GM19240 (cell line): ENCODE data around the gene CPED1.
"Not testable (repeated sequence)": the region's sequence is repeated elsewhere in the genome, so short reads cannot be mapped to it uniquely, and the experiment has no call there.

Experiments
- DNase-seq: peaks from one replicate; pipeline ENCODE4 v3.0.0; 2011; ENCODE audit warnings: low spot score; ENCODE audit not compliant: insufficient read length

CPED1 gene

DNA sequence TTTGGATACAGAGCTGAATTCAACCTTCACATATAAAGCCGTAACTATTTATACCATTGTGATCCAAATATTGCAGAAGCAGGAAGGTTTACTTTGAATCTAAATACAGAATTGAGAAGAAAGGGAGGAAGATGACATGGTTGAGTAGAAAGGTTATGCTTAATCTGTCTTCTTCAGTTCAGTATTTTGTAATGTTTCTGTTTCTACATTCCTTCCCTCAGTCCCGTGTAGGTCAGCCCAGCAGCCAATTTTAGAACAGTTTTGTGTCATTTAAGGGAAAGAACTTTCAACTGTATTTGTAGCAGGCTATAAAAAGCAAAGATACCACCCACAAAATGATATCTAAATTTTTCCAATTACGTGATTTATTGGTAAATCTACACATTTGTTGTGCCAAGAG lies 97.4 kb downstream of the CPED1 start:
- DNase-seq, result no peak

DNA sequence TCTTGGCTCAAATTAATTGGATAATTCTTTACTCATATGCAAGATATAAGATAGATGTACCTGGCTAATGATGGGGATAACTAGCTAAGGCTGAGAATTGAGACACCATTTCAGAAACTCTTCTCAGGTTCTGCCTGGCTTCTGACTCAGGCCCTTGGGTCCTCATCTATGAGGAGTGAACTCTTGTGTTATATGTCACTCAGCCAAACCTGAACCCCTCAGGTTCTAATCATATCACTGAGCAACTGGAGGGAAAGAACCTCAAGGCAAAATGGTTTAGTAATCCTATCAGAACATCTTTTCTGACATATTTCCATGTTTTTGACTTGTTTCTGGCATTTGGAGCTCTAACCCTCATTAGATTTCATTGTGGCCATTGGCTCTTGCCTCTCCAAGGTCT lies 100.4 kb downstream of the CPED1 start:
- DNase-seq, result no peak

DNA sequence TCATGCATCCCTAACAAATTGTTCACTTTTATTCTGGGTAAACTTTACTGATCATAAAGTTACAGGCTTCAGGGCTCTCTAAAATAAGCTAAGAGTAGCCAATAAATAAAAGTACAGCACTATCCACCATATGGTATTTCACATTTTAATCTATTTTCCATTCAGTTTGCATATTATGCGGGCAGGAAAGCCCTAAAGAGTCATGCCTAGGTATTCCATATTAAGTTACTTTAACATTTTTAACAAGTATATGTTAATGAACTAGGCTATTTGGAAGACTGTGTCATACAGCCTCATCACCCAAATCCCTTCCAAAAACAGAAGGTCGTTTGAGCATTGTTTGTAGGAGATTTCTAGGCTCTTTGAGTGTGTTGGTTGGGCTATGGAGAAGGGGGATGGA lies 106.3 kb downstream of the CPED1 start:
- no peak for DNase-seq

DNA sequence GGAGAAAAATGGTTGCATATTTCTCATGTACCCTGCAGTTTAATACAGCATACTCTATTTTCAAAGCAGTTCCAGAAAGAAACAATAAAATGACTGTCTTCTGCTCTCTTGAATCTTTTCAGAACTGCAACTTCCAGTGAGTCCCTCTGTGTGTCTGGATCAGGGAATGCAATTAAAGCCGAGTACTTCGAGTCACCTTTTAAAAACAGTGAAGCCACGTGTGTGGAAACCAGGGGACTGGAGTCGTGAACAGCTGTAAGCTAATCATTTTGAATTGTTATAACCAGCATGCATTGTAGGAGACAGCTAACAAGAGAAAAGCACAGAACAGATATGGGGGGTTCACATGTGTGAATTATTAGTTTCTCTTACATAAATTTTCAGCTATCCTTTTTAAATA lies 109.1 kb downstream of the CPED1 start:
- DNase-seq, result no peak

DNA sequence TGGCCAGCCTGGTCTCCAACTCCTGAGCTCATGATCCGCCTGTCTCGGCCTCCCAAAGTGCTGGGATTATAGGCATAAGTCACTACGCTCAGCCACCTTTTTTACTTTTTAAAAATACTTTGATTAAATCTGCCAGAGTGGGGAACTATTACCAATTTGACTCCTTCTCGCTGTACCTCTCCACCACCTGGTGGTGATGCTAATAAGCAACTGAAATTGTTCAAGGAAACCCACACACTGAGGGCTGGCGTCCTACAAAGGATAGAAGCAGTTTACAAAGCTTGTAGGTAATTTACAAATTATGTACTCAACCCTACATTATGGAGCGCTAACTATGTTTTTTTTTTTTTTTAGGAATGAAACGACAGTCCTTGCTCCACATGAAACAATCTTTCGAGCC lies 111.1 kb downstream of the CPED1 start:
- DNase-seq, result no peak

DNA sequence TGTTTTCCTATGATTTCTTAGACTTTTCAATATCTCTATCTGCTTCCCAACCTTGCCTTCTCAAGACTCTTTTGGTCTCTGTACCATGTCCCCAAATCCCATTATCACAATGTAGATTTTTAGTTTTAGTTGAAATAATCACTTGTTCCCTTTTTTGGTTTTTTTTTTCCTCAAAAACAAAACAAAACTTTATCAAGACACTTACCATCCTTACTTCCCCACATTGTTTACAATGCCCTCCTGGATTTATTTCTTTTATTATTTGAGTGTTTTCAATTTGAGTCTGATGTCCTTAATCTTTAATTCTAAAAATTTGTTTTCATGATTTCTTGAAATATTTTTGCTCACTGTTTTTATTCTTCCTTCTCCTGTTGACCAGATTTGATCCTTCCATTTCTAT lies 112.6 kb downstream of the CPED1 start:
- no peak for DNase-seq

DNA sequence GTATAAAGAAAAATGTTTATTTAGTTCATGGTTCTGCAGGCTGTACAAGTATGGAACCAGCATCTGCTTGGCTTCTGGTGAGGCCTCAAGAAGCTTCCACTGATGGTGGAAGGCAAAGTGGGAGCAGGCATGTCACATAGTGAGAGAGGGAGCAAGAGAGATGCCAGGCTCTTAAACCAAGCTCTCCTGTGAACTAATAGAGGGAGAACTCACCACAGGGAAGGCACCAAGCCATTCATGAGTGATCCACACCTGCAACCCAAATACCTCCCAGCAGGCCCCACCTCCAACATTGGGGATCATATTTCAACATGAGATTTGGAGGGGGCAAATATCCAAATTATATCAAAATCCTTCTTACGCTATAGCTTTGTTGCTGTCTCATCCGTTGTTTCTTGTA lies 113.1 kb downstream of the CPED1 start:
- DNase-seq, result no peak

DNA sequence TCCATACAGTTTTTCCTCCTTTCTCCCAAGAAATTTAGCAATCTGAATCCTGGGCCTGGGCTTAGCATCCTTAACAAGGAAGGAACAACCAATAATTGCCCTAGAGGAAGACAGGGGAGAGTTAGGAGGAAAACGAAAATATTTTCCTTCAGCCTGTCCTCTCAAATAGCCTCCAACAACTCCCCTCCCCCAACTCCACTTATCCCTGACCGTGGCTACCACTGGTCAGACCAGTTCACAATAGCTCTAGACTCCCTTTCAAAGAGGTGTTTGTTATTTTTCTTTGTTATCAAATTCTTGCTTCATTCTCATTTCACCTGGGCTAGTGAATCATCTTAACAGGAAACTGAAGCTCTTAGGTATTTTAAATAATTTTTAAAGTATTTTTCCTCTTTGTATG lies 114.1 kb downstream of the CPED1 start:
- no peak for DNase-seq

DNA sequence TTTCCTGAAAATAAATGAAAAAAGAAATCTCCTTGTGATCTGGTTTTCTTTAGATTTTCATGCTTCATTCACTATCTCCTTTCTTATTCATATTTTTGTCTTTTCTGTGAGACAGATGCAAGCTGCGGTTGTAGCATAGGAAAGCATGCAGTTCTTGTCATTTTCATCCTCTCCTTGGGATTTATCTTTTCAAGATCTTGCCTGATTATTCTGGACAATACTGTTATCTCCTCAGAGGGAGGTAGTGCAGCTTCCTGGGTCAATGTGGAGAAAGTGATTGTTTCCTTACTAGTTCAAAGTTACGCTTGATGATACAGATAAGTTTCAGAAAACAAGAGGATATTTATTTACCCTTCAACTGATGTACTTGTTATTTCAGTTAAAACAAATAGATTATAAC lies 114.6 kb downstream of the CPED1 start:
- DNase-seq, result no peak

DNA sequence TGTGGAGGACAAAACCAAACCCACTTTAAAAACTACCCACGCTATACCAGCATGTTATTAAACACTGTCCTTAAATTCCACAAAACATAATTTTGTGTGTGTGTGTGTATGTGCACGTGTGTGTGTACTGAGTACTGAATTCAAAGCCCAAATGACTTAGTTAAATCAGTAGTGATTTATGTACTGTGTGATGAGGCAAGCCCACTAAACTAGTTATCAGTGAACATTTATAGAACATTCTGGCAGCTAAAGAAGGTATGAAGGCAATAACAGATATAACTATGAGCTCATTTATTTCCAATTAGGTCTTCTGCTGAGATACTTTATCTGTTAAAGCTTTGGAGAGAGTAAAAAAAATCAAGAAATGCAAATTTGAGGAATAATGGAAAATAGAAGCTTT lies 115.1 kb downstream of the CPED1 start:
- no peak for DNase-seq

DNA sequence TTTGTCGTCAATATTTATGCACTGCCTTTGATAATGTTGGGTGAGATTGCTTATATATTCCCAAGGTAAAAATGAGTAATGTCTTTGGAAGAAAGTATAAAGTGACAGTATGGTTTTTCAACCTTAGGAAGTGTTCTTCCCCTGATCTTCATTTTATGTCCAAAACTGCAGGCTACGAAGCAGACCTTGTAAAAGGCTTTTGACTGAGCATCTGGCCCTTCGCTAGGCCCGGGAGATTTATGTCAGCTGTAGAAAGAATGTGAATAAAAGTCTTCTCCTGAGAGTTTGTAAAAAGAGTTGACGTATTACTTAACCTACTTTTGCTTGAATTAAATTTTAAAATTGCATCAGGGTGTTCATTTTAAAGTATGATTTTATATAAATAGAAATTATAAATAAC lies 116.8 kb downstream of the CPED1 start:
- no peak for DNase-seq

DNA sequence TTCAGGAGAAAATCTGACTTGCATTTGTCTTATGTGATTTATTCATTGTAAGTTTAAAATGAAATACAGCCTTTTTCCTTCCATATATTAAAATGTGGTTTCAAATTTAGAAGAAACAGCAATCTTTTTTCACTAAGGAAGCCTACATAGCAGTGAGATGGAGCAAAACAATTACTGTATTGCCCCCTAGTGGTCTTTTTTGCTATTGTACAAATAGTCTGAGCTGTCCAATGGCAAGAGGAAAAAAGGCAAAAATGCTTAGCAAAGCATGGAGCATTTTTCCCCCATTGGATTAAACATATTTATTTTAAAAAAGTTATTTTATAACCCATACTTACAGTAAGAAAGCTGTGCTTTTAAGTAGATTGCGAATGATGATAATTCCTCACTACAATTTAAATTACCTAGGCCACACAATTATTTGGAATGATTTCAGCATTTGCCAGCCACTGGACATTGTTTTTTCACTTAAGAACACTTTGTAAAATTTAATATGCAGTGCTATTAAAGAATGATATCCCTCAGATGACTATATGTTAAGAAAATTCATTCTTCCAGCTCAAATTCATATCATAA lies 119.5 kb downstream of the CPED1 start:
- DNase-seq, result peak; percentile 1

DNA sequence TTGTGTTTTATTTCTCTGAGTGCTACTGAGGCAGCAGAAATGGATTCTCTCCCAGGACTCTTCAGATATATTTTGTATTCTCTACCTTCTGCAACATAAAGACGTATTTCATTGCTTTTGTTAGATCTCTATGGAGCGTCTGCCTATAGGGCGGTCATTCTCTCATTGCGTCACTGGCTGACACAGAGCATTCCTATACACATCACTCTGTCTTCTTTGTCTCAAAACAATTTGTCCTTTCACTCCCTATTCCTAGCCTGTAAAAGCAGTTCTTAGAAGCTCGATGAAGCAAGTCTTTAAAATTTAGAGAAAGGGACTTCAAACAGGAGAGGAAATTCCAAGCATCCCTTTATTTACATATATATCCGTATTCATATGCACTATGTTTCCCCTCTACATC lies 120.6 kb downstream of the CPED1 start:
- DNase-seq, result no peak

DNA sequence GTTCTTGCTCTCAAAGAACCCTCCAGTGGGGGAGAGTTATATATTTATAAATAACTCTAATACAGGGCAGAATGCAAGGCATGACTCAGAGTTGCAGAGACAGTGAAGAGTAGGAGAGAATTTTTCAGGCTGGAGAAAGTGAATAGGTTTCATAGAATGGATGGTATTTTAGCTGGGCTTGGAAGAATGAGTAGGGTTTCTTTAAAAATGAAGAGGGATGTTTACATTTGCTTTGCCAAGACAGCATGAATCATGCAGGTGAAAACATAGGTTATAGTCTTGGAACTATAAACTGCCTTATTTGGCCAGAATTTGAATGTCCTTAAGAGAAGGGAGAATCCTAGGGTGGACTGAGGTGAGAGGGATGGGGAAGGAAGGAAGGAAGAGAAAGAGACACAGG lies 124.8 kb downstream of the CPED1 start:
- DNase-seq, result no peak

DNA sequence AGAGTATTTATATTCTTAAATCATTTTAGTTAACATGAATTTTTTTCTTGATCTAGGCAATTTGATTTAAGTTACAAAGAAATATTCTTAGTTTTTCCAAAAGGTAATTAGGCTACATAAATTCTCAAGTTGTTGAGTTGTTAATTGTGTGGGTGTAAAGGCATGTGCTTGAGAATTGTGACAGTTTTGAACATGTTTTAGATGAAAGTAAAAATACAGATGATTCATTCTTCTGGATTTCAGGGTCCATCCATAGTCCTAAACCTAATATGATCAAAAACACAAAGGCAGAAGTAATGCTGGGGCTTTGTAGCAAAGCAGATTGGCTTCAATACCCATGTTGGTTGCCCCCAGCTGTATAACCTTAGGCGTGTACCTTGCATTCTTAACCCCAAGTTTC lies 127.9 kb downstream of the CPED1 start:
- no peak for DNase-seq

DNA sequence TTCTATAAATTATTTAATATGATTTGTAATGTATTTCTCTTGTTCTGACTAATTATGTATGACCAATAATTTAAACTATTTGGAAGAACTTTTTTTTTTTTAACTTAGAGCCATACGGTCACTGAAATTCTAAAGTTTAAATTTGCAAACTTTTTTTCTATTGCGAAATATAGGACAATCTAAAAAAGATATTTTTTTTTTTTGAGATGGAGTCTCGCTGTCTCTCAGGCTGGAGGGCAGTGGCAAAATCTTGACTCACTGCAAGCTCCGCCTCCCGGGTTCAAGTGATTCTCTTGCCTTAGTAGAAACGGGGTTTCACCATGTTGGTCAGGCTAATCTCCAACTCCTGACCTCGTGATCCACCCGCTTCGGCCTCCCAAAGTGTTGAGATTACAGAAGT lies 130.5 kb downstream of the CPED1 start:
- DNase-seq, result no peak

DNA sequence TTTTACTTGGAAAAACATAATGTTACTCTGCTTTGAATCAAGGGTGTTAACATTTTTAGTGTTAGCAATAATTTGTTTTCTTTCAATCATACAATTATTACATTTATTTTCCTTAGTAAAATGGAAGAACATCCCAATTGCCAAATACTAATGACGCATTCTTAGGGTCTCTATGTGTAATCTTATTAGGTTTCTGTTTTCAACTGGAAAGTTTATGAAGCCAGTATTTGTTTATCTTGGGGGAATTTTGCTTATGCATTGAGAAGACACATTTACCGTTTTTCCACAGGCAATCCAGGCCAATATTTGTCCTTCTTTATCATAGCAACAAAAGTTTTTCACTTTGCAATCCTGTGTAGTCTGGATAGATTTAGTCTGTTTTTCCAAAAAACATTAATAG lies 134.5 kb downstream of the CPED1 start:
- no peak for DNase-seq

DNA sequence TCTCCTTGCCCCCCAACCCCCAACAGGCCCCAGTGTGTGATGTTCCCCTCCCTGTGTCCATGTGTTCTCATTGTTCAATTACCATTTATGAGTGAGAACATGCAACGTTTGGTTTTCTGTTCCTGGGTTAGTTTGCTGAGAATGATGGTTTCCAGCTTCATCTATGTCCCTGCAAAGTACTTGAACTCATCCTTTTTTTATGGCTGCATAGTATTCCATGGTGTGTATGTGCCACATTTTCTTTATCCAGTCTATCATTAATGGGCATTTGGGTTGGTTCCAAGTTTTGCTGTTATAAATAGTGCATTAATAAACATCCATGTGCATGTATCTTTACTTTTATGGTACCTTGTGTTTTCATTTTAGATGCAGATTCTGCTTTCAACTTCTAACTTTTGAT lies 136.9 kb downstream of the CPED1 start:
- DNase-seq, result not testable (repeated sequence)

DNA sequence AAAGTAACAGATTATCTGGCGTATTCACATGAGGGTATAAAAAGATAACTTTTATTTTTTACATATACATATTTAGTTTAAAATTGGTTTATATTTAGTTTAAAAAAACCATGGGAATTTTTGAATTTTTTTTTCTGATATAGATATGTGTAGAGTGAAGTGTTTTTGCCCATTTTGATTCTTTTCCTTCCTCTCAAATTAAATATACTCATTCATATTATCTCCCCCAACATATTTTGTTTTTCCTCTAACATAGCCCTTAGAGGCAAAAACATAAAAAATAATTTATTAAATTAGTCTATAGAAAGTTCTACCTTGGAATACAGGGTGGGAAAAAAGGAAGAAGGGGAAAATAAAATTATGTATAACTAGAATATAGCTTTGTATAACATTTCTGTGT lies 137.7 kb downstream of the CPED1 start:
- no peak for DNase-seq

DNA sequence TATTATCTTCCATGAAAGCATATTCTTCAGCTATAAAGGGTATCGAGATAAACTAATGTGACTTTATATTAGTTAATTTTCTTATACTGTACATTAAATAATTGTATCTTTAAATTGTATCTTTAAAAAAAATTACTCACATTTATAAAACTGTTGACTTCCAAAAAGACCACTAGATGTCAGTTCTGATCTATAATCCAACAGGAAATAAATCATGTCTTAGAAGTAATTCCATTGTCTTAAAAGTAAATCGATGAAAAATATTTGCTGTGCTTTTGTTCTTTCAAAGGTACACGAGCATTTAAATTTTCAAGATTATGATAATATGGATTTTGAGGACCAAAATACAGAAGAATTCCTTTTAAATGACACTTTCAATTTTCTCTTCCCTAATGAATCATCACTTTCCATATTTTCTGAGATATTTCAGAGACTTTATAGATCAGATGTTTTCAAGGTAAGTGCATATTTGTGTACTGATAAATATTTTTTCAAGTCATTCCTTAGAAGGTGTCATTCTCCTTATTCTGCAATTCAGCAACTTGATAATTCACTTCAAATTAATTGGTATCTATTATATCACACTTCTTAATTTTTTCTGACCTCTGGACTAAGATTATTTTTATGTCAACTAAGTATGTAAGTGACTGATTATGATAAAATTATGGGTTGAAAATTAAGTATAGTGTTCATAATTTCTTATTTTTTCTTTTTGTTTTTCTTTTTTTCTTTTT lies 138.5 kb downstream of the CPED1 start:
- DNase-seq, result no peak

DNA sequence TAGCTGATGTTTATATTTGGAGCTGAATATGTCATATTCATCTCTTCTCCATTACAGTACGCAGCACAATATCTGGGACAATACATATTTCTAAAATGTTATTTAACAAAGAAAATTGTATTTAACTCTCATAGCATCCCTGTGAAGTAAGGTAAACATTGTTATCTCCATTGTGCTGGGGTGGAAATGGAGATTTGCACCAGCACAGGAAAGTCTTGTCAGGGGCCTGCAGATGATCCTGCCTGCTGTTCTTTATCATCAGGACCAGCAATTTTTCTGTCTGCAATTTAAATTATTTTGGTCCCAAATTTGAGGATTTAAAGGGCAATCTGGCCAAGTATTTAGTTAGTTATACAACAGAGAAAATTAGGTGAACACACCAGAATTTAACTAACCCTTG lies 144.4 kb downstream of the CPED1 start:
- DNase-seq, result no peak

DNA sequence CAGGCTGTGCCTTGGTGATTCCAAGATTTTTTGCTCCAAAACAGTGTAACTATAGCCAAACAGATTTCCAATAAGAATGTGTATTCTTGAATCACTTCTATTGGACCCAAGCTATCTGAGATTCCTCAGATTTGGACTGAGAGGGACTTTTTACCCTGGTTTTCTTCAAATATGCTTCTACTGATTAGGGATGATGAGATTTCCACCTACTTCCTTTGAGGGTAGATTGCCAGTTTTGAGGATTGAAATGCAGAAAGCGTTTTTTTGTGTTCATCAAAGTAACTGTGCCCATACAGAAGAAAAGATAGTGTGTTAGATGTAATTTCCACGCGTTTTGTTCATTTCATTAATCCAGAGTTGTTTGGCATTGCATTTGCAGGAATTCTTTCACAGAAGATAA lies 144.9 kb downstream of the CPED1 start:
- DNase-seq, result no peak

DNA sequence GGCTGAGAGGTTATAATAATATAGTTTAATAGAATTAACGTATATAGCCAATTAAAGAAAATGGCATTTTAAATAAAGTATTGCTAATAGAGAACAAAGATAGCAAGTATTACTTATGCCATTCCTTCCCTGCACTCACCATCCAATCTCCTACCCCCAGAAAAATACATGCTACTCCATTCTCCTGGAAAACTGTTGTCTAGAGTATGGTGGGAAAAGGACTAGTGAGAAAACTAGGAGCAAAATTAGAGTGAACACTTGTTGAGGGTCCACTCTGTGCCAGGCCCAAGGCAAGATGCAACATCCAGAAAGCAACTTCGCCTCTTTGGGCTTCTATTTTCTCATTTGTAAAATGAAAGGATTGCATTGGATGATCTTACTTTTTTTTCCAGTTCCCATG lies 149.1 kb downstream of the CPED1 start:
- no peak for DNase-seq
